Head of caudate nucleus (tissue), 42 donors: ENCODE data around the gene CXCL17.
A peak's percentile ranks its signal among the peaks of the same experiment; 100 is the strongest.
"Not testable (repeated sequence)": the region's sequence is repeated elsewhere in the genome, so short reads cannot be mapped to it uniquely, and the experiment has no call there.

Experiments
- DNase-seq, 42 donors: peaks; one replicate each; pipeline versions ENCODE4 v3.0.0 to v3.0.0-alpha.2; 2020 to 2021; ENCODE audit warnings: mixed read lengths in 7 of 42
- intact Hi-C: fragments of 100-400 bp; cut with DNase I; formaldehyde crosslinking; loops from one replicate; pipeline ENCODE4 v1.15.0; 2022

CXCL17 gene

DNA sequence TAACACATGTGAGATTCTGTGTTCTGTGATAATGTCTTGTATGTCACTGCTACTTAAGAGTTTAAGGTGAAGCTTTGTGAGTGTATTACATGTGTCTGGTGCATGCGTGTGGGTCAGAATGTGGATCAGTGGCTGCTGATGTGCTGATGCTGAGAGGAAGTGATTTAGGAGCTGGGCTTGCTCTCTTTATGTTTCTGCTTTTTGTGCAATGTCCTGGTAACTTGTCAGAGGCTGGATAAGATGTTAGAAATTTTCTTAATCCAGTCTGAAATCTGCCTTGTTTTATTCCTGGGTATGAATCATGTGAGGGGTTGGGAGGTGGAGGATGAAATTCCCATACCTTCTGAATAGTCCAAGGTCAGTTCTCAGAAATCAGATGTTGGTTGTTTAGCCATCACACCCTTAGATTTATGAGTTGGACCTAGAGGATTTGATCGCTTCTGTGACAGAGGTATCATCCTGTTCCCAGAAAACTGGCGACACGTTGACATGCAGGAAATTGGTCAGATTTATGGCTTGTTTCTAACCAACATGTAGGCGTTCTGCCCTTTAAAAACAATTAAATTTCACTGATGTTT lies 24.5 kb upstream of the CXCL17 start:
- intact Hi-C loops, result no loop called here
- DNase-seq, result peak in 2 of 42 donors; percentile 24 to 36

DNA sequence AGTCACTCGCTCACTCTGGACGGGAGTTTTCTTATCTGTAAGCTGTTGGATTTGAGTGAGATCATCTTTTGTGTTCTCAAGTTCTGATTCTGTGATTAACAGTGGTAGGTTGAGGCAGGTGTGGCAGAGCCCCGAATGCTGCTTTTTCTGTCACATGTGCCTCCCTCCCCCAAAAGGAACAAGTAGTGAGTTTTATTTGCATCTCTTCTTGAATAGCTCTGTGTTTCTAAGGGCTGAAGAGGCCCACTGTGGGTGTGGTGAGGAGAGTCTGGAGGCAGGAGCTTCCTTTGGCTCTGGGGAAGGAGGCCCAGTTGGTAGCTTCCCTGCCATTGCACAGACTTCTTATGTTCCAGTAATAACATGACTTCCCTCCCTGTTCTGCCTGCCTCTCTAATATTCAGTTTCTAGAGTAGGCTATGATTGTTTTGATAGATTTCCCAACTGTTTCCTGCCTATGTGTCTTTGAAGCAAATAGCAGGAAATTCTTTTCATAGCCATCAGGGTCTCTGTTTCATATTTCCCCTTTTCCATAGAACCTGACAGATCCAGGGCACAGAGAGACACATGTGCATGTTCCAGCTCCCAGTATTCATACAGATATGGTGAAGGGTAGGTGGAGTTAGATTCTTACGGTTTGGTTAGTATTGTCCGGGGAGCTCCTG lies 23.9 kb upstream of the CXCL17 start:
- intact Hi-C loops, result no loop called here
- DNase-seq, result peak in 1 of 42 donors; percentile 28

DNA sequence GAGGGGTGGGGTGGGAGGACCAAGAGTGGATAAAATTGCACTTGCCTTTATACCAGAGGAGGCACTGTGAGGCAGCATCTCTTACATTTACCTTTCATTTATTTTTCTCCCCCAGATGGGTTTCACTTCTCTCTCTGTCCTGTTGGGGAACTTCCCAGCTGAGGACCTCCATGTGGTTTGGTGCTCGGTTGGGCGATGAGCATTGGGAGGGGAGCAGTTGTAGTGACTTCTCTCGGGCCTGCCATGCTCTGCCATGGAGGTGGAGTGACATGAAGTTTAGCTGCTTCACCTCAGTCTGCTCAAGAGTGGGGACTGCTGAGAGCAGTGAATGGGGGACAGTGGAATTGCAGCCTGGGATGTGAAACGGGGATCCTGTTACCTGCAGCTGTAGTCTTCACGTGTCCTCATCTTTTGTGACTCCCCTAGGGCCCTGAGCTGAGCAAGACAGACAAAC lies 23.1 kb upstream of the CXCL17 start:
- intact Hi-C loops, result no loop called here
- DNase-seq, result peak in 3 of 42 donors; percentile 14 to 34 (median 22)

DNA sequence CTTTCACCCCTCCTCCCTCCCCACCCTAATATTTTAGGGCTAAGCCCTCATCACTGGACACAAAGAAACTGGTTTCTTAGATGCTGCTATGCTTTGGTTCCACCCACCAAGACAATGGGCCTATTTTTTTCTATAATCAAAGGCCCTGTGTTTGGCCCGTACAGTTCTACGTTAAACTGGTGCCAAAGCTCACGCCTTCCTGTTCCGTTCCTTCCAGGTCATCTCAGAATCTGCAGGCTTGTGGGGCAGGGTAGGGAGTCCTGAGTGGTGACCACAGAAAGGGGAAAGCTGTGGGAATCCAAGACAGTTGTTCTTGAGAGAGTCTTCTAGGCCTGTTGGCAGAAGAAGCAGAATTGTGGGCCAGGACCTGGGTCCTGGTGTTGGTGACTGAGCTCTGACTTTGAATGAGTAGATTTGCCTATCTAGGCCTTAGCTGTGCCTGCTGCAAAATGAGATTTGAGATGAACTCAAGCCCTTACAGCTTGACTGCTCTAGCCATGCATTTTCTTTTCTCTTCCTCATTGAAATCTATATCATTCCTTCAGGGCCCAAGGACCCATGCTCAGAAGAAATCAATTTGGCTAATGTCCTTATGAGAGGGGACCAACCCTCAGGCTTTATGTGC lies 19.1 kb upstream of the CXCL17 start:
- peak in 41 of 42 donors; percentile 13 to 91 (median 72) for DNase-seq
- intact Hi-C loops, result no loop called here

DNA sequence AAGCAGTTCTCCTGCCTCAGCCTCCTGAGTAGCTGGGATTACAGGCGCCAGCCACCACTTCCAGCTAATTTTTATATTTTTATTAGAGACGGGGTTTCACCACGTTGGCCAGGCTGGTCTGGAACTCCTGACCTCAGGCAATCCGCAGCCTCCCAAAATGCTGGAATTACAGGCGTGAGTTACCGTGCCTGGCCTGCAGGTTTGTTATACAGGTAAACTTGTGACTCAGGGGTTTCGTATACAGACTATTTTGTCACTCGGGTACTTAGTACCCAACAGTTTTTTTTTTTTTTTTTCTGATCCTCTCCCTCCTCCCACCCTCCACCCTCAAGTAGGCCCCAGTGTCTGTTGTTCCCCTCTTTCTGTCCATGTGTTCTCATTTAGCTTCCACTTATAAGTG lies 18.5 kb upstream of the CXCL17 start:
- intact Hi-C loops, result not testable (repeated sequence)
- peak in 2 of 42 donors; percentile 32 to 36 for DNase-seq

DNA sequence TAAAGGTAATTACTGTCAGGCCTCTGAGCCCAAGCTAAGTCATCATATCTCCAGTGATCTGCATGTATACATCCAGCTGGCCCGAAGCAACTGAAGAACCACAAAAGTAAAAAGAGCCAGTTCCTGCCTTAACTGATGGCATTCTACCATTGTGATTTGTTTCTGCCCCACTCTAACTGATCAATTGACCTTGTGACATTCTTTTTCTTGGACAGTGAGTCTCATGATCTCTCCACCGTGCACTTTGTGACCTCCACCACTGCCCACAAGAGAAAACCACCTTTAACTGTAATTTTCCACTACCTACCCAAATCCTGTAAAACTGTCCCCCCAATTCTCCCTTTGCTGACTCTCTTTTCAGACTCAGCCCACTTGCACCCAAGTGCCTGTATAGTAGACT lies 17.2 kb upstream of the CXCL17 start:
- peak in 1 of 42 donors; percentile 4 for DNase-seq
- intact Hi-C loops, result no loop called here

DNA sequence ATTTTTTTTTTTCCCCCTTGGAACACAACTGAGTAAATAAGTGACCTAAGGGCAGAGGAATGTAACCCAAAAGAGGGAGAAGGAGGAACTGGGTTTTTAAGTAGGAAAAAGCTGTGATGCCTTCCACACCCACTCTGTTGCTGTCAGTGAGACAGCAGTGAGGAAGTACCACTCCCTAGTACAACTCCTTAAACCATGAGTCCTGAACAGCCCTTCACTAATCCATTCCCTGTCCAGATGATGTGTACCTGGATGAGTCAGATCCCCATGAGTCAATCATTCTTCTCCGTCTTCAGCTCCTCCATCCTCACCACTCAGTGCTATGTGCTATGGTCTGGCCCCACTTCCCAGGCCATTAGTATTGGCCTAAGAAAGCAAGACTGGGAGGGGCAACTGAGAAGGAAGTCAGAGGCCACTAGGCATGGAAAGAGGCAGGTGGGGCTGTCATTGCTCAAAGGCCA lies 12.9 kb upstream of the CXCL17 start:
- intact Hi-C loops, result no loop called here
- peak in 1 of 42 donors; percentile 0 for DNase-seq

DNA sequence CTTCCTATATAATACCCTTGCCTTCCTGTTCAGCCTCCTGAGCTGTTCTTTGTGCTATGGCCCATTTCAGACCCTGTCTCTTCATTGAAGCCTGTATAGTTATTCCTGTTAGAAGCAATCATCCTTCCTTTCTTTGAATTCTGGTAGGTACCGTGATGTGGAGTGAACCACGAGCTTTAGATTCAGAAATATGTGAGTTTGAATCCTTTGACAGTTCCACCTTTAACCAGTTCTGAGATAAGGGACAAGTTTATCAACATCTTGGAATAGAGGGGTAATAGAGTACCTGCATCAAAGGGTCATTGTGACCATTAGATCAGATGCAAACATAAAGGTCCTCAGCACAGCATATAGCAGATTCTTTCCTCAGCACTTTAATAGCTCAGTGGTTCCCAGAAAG lies 12.3 kb upstream of the CXCL17 start:
- no peak for DNase-seq

DNA sequence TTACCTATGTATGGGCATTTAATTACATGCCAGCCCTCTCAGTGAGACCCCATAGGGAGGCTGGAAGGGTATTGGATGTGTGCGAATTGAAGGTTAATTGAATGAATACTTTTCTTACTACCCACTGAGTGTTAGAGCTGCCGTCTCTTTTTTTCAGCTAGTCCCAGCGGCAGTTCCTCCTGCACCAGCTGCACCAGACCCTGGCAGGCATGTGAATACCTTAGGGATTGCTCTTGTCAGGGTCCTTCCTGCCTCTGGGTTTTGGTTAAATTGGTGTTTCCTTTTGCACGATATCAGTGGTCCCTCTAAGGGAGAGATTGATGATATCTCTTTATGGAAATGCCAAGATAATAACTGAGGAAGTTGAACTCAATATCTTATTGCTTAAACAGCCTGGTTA lies 9.8 kb upstream of the CXCL17 start:
- intact Hi-C loops, result loop anchor here (2.0 kb wide), 1 partner anchor 76 kb away; the partner anchor contains the start of gene CEACAM1
- DNase-seq, result no peak

More for the DNA sequence above, 12.3 kb upstream of the CXCL17 start:
- intact Hi-C loops, result no loop called here

DNA sequence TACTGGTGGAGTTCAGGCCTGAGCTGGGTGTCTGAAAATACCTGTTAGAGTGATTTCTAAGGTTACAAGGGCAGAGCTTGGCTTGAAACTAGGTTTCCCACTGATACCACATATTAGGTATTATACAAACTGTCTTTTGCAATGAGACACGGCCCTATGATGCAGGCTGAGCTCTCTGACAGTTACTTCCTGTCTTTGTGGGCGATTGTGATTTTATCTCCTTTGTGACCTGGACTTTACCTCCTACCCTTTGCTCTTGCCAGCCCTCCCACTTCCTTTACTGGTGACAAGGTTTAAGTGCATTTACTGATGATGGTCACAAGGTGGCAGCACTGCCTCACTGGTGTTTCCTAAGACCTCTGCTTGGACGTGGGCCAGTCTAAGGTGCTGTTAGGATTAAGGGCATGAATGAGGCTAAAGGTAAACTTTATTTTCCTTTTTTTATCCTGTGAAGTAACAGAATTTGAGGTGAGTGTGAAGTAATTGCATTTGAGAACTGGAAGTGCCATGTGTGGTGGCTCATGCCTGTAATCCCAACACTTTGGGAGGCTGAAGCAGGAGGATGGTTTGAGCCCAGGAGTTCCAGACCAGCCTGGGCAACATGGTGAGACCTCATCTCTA lies 7.7 kb upstream of the CXCL17 start:
- intact Hi-C loops, result no loop called here
- DNase-seq, result peak; percentile 38 to 92 (median 76)

DNA sequence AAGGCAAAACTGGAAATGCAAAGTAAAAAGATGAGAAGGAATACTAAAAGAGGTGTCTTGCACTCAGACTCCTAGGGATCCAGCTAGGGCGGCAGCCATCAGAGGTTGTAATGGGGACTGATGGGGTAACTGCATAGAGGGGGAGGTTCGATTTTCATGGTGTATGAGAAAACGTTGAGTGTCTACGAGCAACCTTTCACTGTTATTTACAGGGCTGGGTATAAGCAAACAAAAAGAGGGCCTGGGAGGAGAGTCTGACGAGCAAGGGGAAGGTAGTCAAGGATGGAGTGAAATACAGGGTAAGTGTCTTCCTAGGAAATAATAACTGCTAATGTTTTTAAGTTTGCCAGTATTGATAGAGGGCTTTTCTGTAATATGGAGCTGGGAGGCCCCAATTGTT lies 5.6 kb upstream of the CXCL17 start:
- DNase-seq, intact Hi-C loops: not testable (repeated sequence)

DNA sequence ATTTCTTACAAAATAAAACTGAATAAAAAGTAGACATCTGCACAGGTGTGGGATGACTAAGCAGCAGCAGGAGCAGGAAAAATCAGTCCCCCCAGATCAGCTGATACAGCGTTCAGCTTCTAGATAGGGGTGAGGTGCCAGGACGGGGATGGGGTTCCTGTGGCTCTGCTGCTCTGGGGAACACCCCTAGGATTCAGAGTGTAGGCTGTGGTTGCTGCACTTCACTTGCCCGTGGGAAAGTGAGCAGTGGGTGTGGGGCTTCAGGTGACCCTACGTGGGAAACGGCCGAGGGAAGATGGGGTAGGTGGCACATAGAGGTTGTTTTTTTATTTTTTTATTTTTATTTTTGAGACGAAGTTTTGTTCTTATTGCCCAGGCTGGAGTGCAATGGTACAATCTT lies 3.2 kb upstream of the CXCL17 start:
- intact Hi-C loops, result no loop called here
- DNase-seq, result no peak

DNA sequence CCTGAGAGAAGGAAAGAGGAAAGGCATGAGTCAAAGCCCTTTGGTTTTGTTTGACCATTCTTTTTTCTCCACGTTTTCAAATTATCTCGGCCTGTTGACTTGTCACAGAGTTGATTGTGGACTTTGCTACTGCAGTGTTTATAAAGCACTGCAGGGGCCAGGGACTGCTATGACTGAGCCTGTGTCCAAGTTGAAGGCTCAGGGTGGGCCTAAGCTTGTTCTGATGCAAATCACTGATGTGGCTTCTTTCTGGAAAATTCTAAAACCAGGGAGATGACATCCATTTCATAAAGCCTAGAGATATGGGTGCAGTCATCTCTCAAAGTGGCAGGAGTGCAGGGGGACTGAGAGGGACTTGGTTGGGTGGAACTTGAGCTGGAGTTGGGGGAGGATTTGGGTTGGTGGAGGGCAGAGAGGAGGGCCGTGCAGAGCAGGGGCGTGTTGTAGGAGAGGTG lies 1.2 kb upstream of the CXCL17 start:
- DNase-seq, result no peak

DNA sequence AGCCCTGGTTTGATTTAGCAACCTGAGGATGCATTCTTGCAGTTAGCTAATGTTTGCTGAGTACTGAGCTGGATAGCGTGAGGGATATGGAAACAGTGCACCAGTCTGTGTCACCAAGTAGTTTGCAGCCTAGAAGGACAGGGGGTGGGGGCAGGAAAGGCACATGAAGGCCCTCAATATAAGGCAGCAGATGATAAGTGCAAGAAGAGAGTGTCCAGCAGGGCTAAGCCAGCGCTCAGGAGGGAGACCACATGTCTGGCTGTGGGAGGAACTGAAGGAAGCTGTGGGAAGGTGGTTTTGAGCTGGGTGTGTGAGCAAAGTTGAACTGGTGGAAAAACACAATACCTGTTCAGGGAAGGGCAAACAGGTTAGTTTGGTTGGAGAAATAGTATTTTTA lies 1.7 kb downstream of the CXCL17 start:
- intact Hi-C loops, result no loop called here
- no peak for DNase-seq

More for the DNA sequence above, 1.2 kb upstream of the CXCL17 start:
- intact Hi-C loops, result no loop called here

DNA sequence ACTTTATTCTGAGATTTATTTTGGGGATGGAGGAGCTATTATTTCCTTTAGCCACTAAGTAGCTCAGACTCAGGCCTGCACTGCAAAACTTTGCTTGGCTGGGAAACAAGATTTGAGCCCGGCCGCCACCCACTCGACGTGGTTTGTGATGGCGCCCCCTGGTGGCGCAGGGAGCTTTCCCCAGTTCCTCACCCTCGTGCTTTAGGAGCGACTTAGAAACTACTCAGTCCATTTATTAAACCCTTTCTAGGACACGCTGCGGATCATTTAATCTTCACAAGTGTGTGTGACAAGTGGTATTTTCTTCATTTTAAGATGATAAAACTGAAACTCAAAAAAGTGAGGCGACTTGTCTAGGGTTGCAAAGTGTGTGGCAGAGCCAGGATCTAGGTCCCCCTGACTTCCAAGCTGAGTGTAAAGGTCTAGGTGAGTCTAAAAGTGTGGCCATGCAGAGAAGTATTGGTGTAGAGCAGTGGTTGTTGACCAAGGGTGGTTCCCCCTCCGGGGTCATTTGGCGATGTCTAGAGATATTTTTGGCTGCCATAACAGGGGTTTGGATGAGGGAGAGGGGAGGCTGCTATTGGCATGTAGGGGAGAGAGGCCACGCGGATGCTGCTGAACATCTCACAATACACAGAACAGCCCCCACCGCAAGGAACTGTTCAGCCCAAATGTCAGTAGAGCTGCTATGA lies 2.2 kb downstream of the CXCL17 start:
- DNase-seq, result peak; percentile 35 to 89 (median 75)
- intact Hi-C loops, result no loop called here

DNA sequence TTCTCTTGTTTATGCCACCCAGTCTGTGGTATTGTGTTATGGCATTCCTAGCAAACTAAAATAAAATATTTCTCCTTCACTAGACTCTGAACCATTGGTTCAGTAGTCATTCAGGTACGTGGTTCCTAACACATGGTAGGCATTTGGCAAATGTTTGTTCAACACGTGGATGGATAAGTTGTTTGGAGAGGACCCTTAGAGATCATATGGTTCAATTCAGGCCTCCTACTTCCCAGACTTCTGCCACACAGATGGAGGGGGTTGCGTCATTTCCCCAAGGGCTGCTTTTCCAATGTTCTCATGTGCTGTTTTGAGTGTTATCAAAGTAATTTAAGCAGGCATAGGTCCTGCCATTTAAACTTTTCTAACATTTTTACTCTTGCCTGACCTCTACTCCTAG lies 6.7 kb downstream of the CXCL17 start:
- intact Hi-C loops, result no loop called here
- DNase-seq, result no peak

DNA sequence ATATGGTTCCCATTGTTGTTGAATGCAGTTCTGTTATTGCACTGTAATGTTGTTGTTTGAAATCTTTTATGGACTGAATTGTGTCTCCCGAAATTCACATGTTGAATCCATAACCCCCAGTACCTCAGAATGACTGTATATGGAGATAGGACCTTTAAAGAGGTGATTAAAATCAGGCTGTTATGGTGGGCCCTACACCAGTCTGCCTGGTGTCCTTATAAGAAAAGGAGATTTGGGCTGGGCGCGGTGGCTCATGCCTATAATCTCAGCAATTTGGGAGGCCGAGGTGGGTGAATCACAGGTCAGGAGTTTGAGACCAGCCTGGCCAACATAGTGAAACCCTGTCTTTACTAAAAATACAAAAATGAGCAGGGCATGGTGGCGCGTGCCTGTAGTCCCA lies 7.4 kb downstream of the CXCL17 start:
- no peak for DNase-seq
- intact Hi-C loops, result no loop called here

DNA sequence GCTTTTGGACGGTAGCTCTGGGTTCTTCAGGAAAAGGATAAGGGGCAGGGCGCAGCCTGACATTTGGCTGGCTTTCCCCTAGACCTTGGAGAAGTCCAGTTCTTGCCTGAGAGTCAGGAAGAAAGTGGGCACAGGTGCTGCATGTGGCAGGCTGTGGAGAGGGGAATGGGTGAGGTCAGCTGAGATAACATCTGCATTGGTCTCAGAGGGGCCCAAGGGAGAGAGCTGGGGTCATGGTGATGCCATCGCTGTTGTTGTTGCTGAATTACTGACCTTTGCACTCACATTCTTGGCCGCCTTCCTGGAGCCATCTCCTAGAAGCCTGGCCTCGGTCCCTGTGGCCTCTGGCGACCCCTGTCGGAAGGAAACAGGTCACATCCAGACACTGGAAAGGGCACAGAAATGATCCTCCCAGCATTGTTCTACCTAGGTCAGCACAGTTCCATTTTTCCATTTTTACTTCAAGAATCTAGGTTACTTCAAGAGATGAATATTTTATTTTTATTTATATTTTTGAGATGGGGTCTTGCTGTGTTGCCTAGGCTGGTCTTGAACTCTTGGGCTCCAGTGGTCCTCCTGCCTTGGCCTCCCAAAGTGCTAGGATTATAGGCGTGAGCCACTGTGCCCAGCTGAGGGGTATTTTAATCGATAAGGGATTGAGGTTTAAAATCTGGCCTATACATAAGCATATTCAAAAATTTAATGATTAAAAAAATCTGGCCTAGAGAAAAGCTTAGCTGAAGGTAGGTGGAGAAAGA lies 9.1 kb downstream of the CXCL17 start:
- DNase-seq, result peak; percentile 42 to 96 (median 82)
- intact Hi-C loops, result no loop called here

DNA sequence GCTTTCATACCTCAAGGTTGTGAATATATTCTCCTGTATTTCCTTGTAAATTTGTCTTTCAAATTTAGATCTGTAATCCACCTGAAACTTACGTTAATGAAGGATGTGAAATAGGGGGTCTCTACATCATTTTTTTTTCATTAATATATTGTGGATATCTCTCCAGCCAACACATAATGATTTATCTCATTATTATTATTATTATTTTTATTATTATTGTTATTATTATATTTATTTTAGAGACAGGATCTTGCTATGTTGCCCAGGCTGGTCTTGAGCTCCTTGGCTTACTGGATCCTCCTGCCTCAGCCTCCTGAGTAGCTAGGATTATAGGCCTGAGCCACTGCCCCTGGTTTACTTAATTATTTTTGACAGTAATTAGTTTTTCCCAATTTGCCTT lies 11.3 kb downstream of the CXCL17 start:
- intact Hi-C loops, result no loop called here

More for the DNA sequence above, 11.3 kb downstream of the CXCL17 start:
- DNase-seq, result no peak
